GM21723 (cell line): ENCODE measurements around the gene RANBP2.

Experiments used
- ATAC-seq: cut with Tn5 transposase; IDR thresholded peaks from one replicate; pipeline ENCODE4 v1.9.1; 2021; ENCODE audit warnings: mild to moderate bottlenecking, moderate library complexity; ENCODE audit not compliant: unreplicated experiment

Gene RANBP2

DNA sequence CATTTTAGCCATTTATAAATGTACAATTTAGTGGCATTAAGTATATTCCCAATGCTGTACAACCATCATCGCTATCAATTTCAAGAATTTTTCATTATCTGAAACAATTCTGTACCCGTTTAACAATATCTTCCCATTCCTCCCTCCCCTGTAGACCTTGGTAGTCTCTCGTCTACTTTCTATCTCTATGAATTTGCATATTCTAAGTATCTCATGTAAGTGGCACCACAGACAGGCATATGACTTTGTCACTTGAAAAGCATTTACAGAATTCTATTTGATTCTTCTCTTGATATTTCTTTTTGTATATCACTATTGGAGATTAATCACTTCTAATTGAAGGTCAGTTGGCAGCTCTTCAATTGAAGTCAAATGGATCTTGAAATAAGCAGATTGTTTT is 115.3 kb downstream of the RANBP2 start:
- no peak for ATAC-seq

DNA sequence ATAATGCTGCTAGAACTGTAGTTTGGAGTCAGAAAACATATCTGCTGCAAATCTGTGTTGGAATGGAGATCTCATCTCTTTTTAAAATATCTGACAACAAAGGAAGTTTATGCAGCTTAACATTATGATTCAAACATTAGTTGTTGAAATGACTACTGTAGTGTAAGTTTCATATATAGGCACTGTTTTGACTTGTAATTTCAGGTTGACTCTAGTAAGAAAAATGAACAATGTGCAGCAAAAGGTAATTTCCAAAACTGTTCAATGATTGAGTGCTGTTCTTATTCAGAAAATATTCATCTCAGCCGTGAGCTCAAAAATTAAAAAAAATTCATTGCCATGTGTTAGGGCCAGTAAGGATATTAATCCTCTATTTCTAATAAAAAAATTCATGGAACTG is 115.8 kb downstream of the RANBP2 start:
- ATAC-seq, result no peak
